H9 (cell line): ENCODE data around the gene UBE2D1. TPM values are rescaled to one million over a fixed set of nuclear protein-coding genes. Genes with fewer than 3 reads are reported as not detected.

ENCODE experiments used
- DNase-seq: peaks from one replicate; pipeline ENCODE4 v3.0.0-alpha.2; 2017
- H2AFZ ChIP-seq: one replicate; pipeline ENCODE4 v1.6.1; 2013; ENCODE audit warnings: mild to moderate bottlenecking, low read length, control low read depth, moderate library complexity
- H2AK5ac ChIP-seq: 2 replicates; pipeline ENCODE4 v1.6.1; 2013; ENCODE audit warnings: low read length, control low read depth, mixed read lengths; ENCODE audit not compliant: insufficient read length
- H2BK120ac ChIP-seq: one replicate; pipeline ENCODE4 v1.6.1; 2013; ENCODE audit warnings: low read depth, mild to moderate bottlenecking, low read length, control low read depth, inconsistent platforms; ENCODE audit not compliant: poor library complexity, severe bottlenecking
- H2BK12ac ChIP-seq: 2 replicates; pipeline ENCODE4 v1.6.1; 2013; ENCODE audit warnings: low read length, control low read depth, mixed read lengths, low read depth; ENCODE audit not compliant: insufficient read length
- H2BK15ac ChIP-seq: 2 replicates; pipeline ENCODE4 v1.6.1; 2013; ENCODE audit warnings: low read depth, low read length, control low read depth
- H2BK20ac ChIP-seq: one replicate; pipeline ENCODE4 v1.6.1; 2013; ENCODE audit warnings: low read depth, mild to moderate bottlenecking, low read length, control low read depth, inconsistent platforms; ENCODE audit not compliant: poor library complexity, severe bottlenecking
- H2BK5ac ChIP-seq: 2 replicates; pipeline ENCODE4 v1.6.1; 2013; ENCODE audit warnings: low read length, control low read depth, mixed read lengths; ENCODE audit not compliant: insufficient read length
- H3K14ac ChIP-seq: 2 replicates; pipeline ENCODE4 v1.6.1; 2013; ENCODE audit warnings: low read length, control low read depth; ENCODE audit not compliant: insufficient read depth
- H3K18ac ChIP-seq: 2 replicates; pipeline ENCODE4 v1.6.1; 2013; ENCODE audit warnings: low read depth, mild to moderate bottlenecking, mixed read lengths, low read length, control low read depth; ENCODE audit not compliant: insufficient read length
- H3K23ac ChIP-seq: 2 replicates; pipeline ENCODE4 v1.6.1; 2013; ENCODE audit warnings: low read length, control low read depth, mixed read lengths, low read depth; ENCODE audit not compliant: insufficient read length
- H3K23me2 ChIP-seq: 2 replicates; pipeline ENCODE4 v1.6.1; 2013; ENCODE audit warnings: low read depth, mild to moderate bottlenecking, mixed read lengths, low read length, control low read depth; ENCODE audit not compliant: insufficient read length, poor library complexity, severe bottlenecking
- H3K27ac ChIP-seq: 2 replicates; pipeline ENCODE4 v1.5.1; 2013; ENCODE audit warnings: low read length, control low read depth, mixed read lengths, low read depth; ENCODE audit not compliant: insufficient read length
- H3K27me3 ChIP-seq: 2 replicates; pipeline ENCODE4 v1.6.1; 2013; ENCODE audit warnings: low read length, control low read depth, inconsistent platforms; ENCODE audit not compliant: insufficient read depth
- H3K4ac ChIP-seq: 2 replicates; pipeline ENCODE4 v1.6.1; 2013; ENCODE audit warnings: low read depth, mild to moderate bottlenecking, control low read depth, inconsistent platforms, low read length, moderate library complexity
- H3K4me1 ChIP-seq: 2 replicates; pipeline ENCODE4 v1.6.1; 2013; ENCODE audit warnings: low read length, control low read depth, inconsistent platforms; ENCODE audit not compliant: insufficient read depth
- H3K4me2 ChIP-seq: 2 replicates; pipeline ENCODE4 v1.6.1; 2013; ENCODE audit warnings: low read length, control low read depth, mixed read lengths; ENCODE audit not compliant: insufficient read length, insufficient read depth
- H3K56ac ChIP-seq: 2 replicates; pipeline ENCODE4 v1.6.1; 2013; ENCODE audit warnings: low read depth, mild to moderate bottlenecking, mixed read lengths, low read length, control low read depth; ENCODE audit not compliant: insufficient read length
- H3K79me1 ChIP-seq: 2 replicates; pipeline ENCODE4 v1.6.1; 2013; ENCODE audit warnings: low read depth, mild to moderate bottlenecking, moderate library complexity, low read length, control low read depth, inconsistent platforms; ENCODE audit not compliant: insufficient read depth, poor library complexity, severe bottlenecking
- H3K79me2 ChIP-seq: 2 replicates; pipeline ENCODE4 v1.6.1; 2013; ENCODE audit warnings: low read length, control low read depth, inconsistent platforms; ENCODE audit not compliant: insufficient read depth
- H3K9ac ChIP-seq: 2 replicates; pipeline ENCODE4 v1.6.1; 2013; ENCODE audit warnings: low read length, control low read depth, mixed read lengths; ENCODE audit not compliant: insufficient read length; ENCODE audit errors: extremely low read depth
- H3K9me3 ChIP-seq: one replicate; pipeline ENCODE4 v1.6.1; 2013; ENCODE audit warnings: low read depth, low read length, inconsistent platforms; ENCODE audit not compliant: control insufficient read depth
- H3T11ph ChIP-seq: one replicate; pipeline ENCODE4 v1.6.1; 2013; ENCODE audit warnings: mild to moderate bottlenecking, low read length, control low read depth, inconsistent platforms
- H4K20me1 ChIP-seq: one replicate; pipeline ENCODE4 v1.6.1; 2013; ENCODE audit not compliant: control insufficient read depth, insufficient read length, insufficient read depth
- H4K5ac ChIP-seq: 2 replicates; pipeline ENCODE4 v1.6.1; 2013; ENCODE audit warnings: low read depth, mild to moderate bottlenecking, mixed read lengths, low read length, control low read depth; ENCODE audit not compliant: insufficient read length
- H4K8ac ChIP-seq: replicated peaks from 2 replicates; pipeline ENCODE4 v1.6.1; 2013; ENCODE audit warnings: low read length, control low read depth, mixed read lengths, low read depth; ENCODE audit not compliant: insufficient read length
- H4K91ac ChIP-seq: 2 replicates; pipeline ENCODE4 v1.6.1; 2013; ENCODE audit warnings: low read depth, mild to moderate bottlenecking, moderate library complexity, mixed read lengths, low read length, control low read depth; ENCODE audit not compliant: insufficient read length
- H3K27ac Mint-ChIP-seq, 3 experiments: 2 replicates in 2 of 3; 3 replicates in 1 of 3; pipeline ENCODE4 v1.8.0; 2020 to 2021; ENCODE audit warnings: mixed read lengths in 3 of 3, mild to moderate bottlenecking in 1 of 3, moderate library complexity in 1 of 3
- H3K27me3 Mint-ChIP-seq: 2 replicates; pipeline ENCODE4 v1.8.0; 2021; ENCODE audit warnings: low read depth, mild to moderate bottlenecking, moderate library complexity, mixed read lengths
- H3K36me3 Mint-ChIP-seq, 3 experiments: 2 replicates in 2 of 3; 3 replicates in 1 of 3; pipeline ENCODE4 v1.8.0; 2020 to 2021; ENCODE audit warnings: low read depth in 3 of 3, mixed read lengths in 3 of 3; ENCODE audit not compliant: insufficient read depth in 1 of 3
- H3K4me1 Mint-ChIP-seq, 2 experiments: 2 replicates each; pipeline ENCODE4 v1.8.0; 2020; ENCODE audit warnings: mixed read lengths in 2 of 2
- H3K4me3 Mint-ChIP-seq, 2 experiments: 2 replicates in 1 of 2; 3 replicates in 1 of 2; pipeline ENCODE4 v1.8.0; 2020 to 2021; ENCODE audit warnings: mild to moderate bottlenecking in 2 of 2, mixed read lengths in 2 of 2, moderate library complexity in 1 of 2
- H3K9me3 Mint-ChIP-seq, 2 experiments: 2 replicates in 1 of 2; 3 replicates in 1 of 2; pipeline ENCODE4 v1.8.0; 2020; ENCODE audit warnings: mild to moderate bottlenecking in 2 of 2, mixed read lengths in 2 of 2, moderate library complexity in 1 of 2
- CTCF ChIP-seq: fragments of 200-600 bp; sonication (generic); conservative IDR thresholded peaks from 3 replicates; pipeline ENCODE4 v1.8.0; 2021; ENCODE audit warnings: antibody characterized with exemption, mild to moderate bottlenecking
- WGBS: extraction: QIAGEN DNeasy Blood & Tissue Kit; methylation state at CpG from one replicate; pipeline ENCODE4 v1.1.7; 2013; ENCODE audit warnings: missing lambda C conversion rate, low lambda C conversion rate, mixed read lengths; ENCODE audit not compliant: insufficient read length; ENCODE audit errors: extremely low coverage; 5-methylcytosine and 5-hydroxymethylcytosine counted together
- total RNA-seq: library from RNA; stranded (reverse); gene quantifications from 2 replicates; pipeline ENCODE4 v1.2.1, GENCODE V29; 2021

UBE2D1 gene
- total RNA-seq, 1 experiment from 2014 or later = 26.8 TPM

- TF ChIP-seq CTCF = no peak
- H3K79me1 ChIP-seq = no peaks in the 10 kb centered on the region
- no peak overlapping the region for H3K27ac Mint-ChIP-seq
These were observed 3.2 kb upstream of the UBE2D1 start for GRCh38 chr10:58331646-58332045.

More at GRCh38 chr10:58331646-58332045, 3.2 kb upstream of the UBE2D1 start:
- Mint-ChIP-seq H3K4me1 (peaks cover 12 to 15% of the 10 kb centered on the region in 2 experiments), H3K9me3 (peaks cover 2 to 3% of the 10 kb centered on the region in 2 experiments; a peak in 2 of 5 replicates), H3K4me3 (no peak overlapping the region), H3K27me3 (no peaks in the 10 kb centered on the region; the same call in 1 of the 2 replicates), H3K36me3 (peaks cover 0 to 4% (median 0%) of the 10 kb centered on the region in 3 experiments; a peak in 1 of 7 replicates)
- Histone ChIP-seq H2AK5ac (no peak overlapping the region), H3K27ac (no peak overlapping the region), H4K8ac (no peak overlapping the region), H3K56ac (no peak overlapping the region), H3K14ac (no peak overlapping the region), H2BK15ac (no peak overlapping the region), H2BK20ac (no peak overlapping the region), H2BK5ac (no peak overlapping the region), H3K4me2 (no peak overlapping the region), H2BK12ac (no peak overlapping the region), H3K23ac (no peak overlapping the region), H3K9me3 (no peaks in the 10 kb centered on the region), H3K79me2 (no peaks in the 10 kb centered on the region; the same call in 1 of the 2 replicates), H4K5ac (no peak overlapping the region), H3K27me3 (no peaks in the 10 kb centered on the region), H3K9ac (no peak overlapping the region), H4K20me1 (no peaks in the 10 kb centered on the region), H2AFZ (no peak overlapping the region), H2BK120ac (no peak overlapping the region), H3K18ac (no peak overlapping the region), H3K23me2 (peaks cover 6% of the 10 kb centered on the region), H4K91ac (no peak overlapping the region), H3T11ph (no peak overlapping the region), H3K4me1 (no peaks in the 10 kb centered on the region), H3K4ac (no peak overlapping the region)
- no peak for DNase-seq
- WGBS = no CpG with 5 or more reads among the region's 2 CpGs
